Gastrocnemius medialis (tissue), 4 donors: ENCODE data around the gene SLC38A7.

Experiments
- CTCF ChIP-seq, 5 experiments: fragments of 450-650 bp in 3 of 5; fragments of 200-600 bp in 2 of 5; sonication (generic) in 2 of 5; IDR thresholded peaks in 4 of 5; conservative IDR thresholded peaks in 1 of 5; 1 replicate in 4 of 5; 2 replicates in 1 of 5; pipeline ENCODE4 v1.5.1; 2016 to 2019; ENCODE audit warnings: antibody characterized with exemption in 5 of 5, mild to moderate bottlenecking in 3 of 5, moderate library complexity in 3 of 5
- POLR2A ChIP-seq, 2 donors: fragments of 450-650 bp; IDR thresholded peaks; one replicate each; pipeline ENCODE4 v1.6.1; 2017; ENCODE audit warnings: antibody characterized with exemption in 2 of 2, mild to moderate bottlenecking in 2 of 2, moderate library complexity in 2 of 2

- no peak for TF ChIP-seq POLR2A (IDR thresholded peaks at IDR 0.05)
- no peak for TF ChIP-seq CTCF (IDR thresholded peaks at IDR 0.05 in 4 of 5, conservative IDR thresholded peaks at IDR 0.05 in 1 of 5)
Measured at GRCh38 chr16:58644108-58644507, 40.5 kb downstream of the SLC38A7 start.
